ENCODE results near the gene CPAMD8.

Gene CPAMD8

GRCh38 chr19:17070912-17071311, 44.3 kb upstream of the CPAMD8 start:
- DNase-seq (ENCODE audit: low spot score): no peak
- Histone ChIP-seq H3K27ac (no peak overlapping the region), H3K4me3 (no peak overlapping the region)
- no peak for TF ChIP-seq CTCF (IDR thresholded peaks at IDR 0.05)

- Histone ChIP-seq H3K4me3 (no peak overlapping the region), H3K27ac (no peak overlapping the region)
- no peak for TF ChIP-seq CTCF (IDR thresholded peaks at IDR 0.05)
- DNase-seq (ENCODE audit: low spot score): no peak
These were observed 43.8 kb upstream of the CPAMD8 start for GRCh38 chr19:17070421-17070820.

- no peak overlapping the region for H3K27ac ChIP-seq
- no peak for DNase-seq (ENCODE audit: low spot score)
- H3K4me3 ChIP-seq: no peak overlapping the region
- TF ChIP-seq CTCF (IDR thresholded peaks at IDR 0.05): no peak
These were observed 42.6 kb upstream of the CPAMD8 start for GRCh38 chr19:17069193-17069592.

GRCh38 chr19:17063428-17063827, 36.8 kb upstream of the CPAMD8 start:
- no peak overlapping the region for H3K4me3 ChIP-seq
- no peak for DNase-seq (ENCODE audit: low spot score)
- no peak for TF ChIP-seq CTCF (IDR thresholded peaks at IDR 0.05)
- no peak overlapping the region for H3K27ac ChIP-seq

- Histone ChIP-seq H3K27ac (no peak overlapping the region), H3K4me3 (no peak overlapping the region)
- no peak for DNase-seq (ENCODE audit: low spot score)
- TF ChIP-seq CTCF (IDR thresholded peaks at IDR 0.05): no peak
These were observed 35.1 kb upstream of the CPAMD8 start for GRCh38 chr19:17061691-17062090.

- Histone ChIP-seq H3K4me3 (no peak overlapping the region), H3K27ac (no peak overlapping the region)
- no peak for TF ChIP-seq CTCF (IDR thresholded peaks at IDR 0.05)
- no peak for DNase-seq (ENCODE audit: low spot score)
These were observed 34.6 kb upstream of the CPAMD8 start for GRCh38 chr19:17061205-17061604.

- no peak for TF ChIP-seq CTCF (IDR thresholded peaks at IDR 0.05)
- Histone ChIP-seq H3K27ac (no peak overlapping the region), H3K4me3 (no peak overlapping the region)
- DNase-seq (ENCODE audit: low spot score): no peak
These were observed 34.2 kb upstream of the CPAMD8 start for GRCh38 chr19:17060802-17061201.
